Astrocyte (in vitro differentiated cells and primary cell): ENCODE measurements around the gene CTNNA2. TPM values are rescaled to one million over a fixed set of nuclear protein-coding genes. Genes with fewer than 3 reads are reported as not detected.

Experiments used
- DNase-seq: peaks from one replicate; pipeline ENCODE4 v3.0.0-alpha.2; 2010; ENCODE audit warnings: low read depth
- FAIRE-seq: peaks from 2 replicates; lab custom pipeline; 2011; peaks lifted over from hg19 to GRCh38; lab: Jason Lieb, UNC
- H2AFZ ChIP-seq: 2 replicates; pipeline ENCODE4 v1.6.0; 2012; ENCODE audit warnings: low read depth, low read length, inconsistent platforms
- H3K27ac ChIP-seq: 2 replicates; pipeline ENCODE4 v1.5.1; 2011; ENCODE audit warnings: low read depth, low read length, inconsistent platforms
- H3K27me3 ChIP-seq: 2 replicates; pipeline ENCODE4 v1.6.0; 2011; ENCODE audit warnings: low read length, inconsistent platforms; ENCODE audit not compliant: insufficient read depth
- H3K36me3 ChIP-seq: 2 replicates; pipeline ENCODE4 v1.5.1; 2011; ENCODE audit warnings: low read length, inconsistent platforms; ENCODE audit not compliant: insufficient read depth
- H3K4me1 ChIP-seq: 2 replicates; pipeline ENCODE4 v1.5.1; 2011; ENCODE audit warnings: low read length, inconsistent platforms; ENCODE audit not compliant: insufficient read depth
- H3K4me2 ChIP-seq: 2 replicates; pipeline ENCODE4 v1.6.0; 2012; ENCODE audit warnings: low read length, inconsistent platforms
- H3K4me3 ChIP-seq: 2 replicates; pipeline ENCODE4 v1.5.1; 2011; ENCODE audit warnings: low read depth, mild to moderate bottlenecking, low read length, inconsistent platforms; ENCODE audit not compliant: insufficient read depth
- H3K79me2 ChIP-seq: 2 replicates; pipeline ENCODE4 v1.6.0; 2012; ENCODE audit warnings: mild to moderate bottlenecking, low read length, inconsistent platforms; ENCODE audit not compliant: insufficient read depth
- H3K9ac ChIP-seq: 2 replicates; pipeline ENCODE4 v1.6.0; 2012; ENCODE audit warnings: mild to moderate bottlenecking, low read length, inconsistent platforms
- H3K9me3 ChIP-seq: 2 replicates; pipeline ENCODE4 v1.5.1; 2012; ENCODE audit warnings: low read depth, mild to moderate bottlenecking, low read length, inconsistent platforms; ENCODE audit not compliant: insufficient read depth
- H4K20me1 ChIP-seq: 2 replicates; pipeline ENCODE4 v1.6.0; 2012; ENCODE audit warnings: low read length, inconsistent platforms; ENCODE audit not compliant: insufficient read depth
- H3K27ac Mint-ChIP-seq: one replicate; pipeline ENCODE4 v1.8.0; 2021; ENCODE audit warnings: mild to moderate bottlenecking, mixed read lengths; ENCODE audit not compliant: unreplicated experiment
- H3K27me3 Mint-ChIP-seq: one replicate; pipeline ENCODE4 v1.8.0; 2021; ENCODE audit warnings: low read depth, mixed read lengths; ENCODE audit not compliant: unreplicated experiment
- H3K36me3 Mint-ChIP-seq: one replicate; pipeline ENCODE4 v1.8.0; 2021; ENCODE audit warnings: low read depth, mixed read lengths; ENCODE audit not compliant: unreplicated experiment
- H3K4me1 Mint-ChIP-seq: one replicate; pipeline ENCODE4 v1.8.0; 2021; ENCODE audit warnings: low read depth, mixed read lengths; ENCODE audit not compliant: unreplicated experiment
- H3K4me3 Mint-ChIP-seq: one replicate; pipeline ENCODE4 v1.8.0; 2021; ENCODE audit warnings: mild to moderate bottlenecking, moderate library complexity, mixed read lengths; ENCODE audit not compliant: unreplicated experiment
- H3K9me3 Mint-ChIP-seq: one replicate; pipeline ENCODE4 v1.8.0; 2021; ENCODE audit warnings: mild to moderate bottlenecking, mixed read lengths; ENCODE audit not compliant: unreplicated experiment
- EZH2 ChIP-seq: IDR thresholded peaks from 2 replicates; pipeline ENCODE4 v1.6.1; 2012; ENCODE audit warnings: mild to moderate bottlenecking, low read length, inconsistent platforms; ENCODE audit not compliant: insufficient read depth
- microRNA-seq: library from miRNA; unstranded; fragments of <30 nt; microRNA quantifications from one replicate; pipeline ENCODE4 v1.2.0, GENCODE V29; 2020
- total RNA-seq: library from RNA; stranded (reverse); gene quantifications from 2 replicates; pipeline ENCODE4 v1.2.1, GENCODE V29; 2021
- TF ChIP-seq, protein P1 (sequence below): IDR thresholded peaks from 2 replicates; pipeline ENCODE4 v1.5.1; 2011; ENCODE audit warnings: low read depth, mild to moderate bottlenecking, inconsistent platforms, low read length, moderate library complexity; ENCODE audit not compliant: insufficient read depth

CTNNA2 gene
- total RNA-seq, 1 donor from 2014 or later, result 3.9 TPM

DNA sequence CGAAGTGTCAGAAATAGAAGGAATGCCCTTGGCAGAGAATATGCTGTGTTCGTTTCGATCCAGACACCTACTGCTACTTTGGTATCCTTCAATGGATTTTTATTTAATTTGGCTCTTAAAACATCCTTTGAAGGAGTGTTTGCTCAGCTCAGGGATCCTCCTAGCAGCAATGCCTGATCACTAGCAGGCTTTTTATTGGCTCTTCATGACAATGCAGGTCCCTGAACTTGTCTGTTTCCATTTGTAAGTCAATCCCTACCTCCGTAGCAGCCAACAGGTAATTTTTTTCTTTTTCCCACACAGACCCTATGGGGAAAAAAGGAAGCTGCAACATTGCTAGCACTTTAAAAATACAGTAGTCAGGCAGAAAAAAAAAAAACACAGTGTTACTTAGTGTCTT, 1157.9 kb downstream of the CTNNA2 start:
- no peak overlapping the region for H3K4me2 ChIP-seq
- Mint-ChIP-seq H3K27me3 (peaks cover 2% of the 10 kb centered on the region), H3K36me3 (no peaks in the 10 kb centered on the region), H3K27ac (no peak overlapping the region), H3K9me3 (no peaks in the 10 kb centered on the region), H3K4me1 (no peaks in the 10 kb centered on the region), H3K4me3 (no peak overlapping the region)
- no peaks in the 10 kb centered on the region for H3K27me3 ChIP-seq
- no peak overlapping the region for H3K27ac ChIP-seq
- H2AFZ ChIP-seq, result no peak overlapping the region
- DNase-seq (no peak), FAIRE-seq (no peak)
- H3K4me1 ChIP-seq, result no peaks in the 10 kb centered on the region
- H3K79me2 ChIP-seq, result no peaks in the 10 kb centered on the region
- no peak overlapping the region for H3K9ac ChIP-seq
- no peak overlapping the region for H3K4me3 ChIP-seq
- H3K36me3 ChIP-seq, result no peaks in the 10 kb centered on the region
- TF ChIP-seq, protein P1, sequence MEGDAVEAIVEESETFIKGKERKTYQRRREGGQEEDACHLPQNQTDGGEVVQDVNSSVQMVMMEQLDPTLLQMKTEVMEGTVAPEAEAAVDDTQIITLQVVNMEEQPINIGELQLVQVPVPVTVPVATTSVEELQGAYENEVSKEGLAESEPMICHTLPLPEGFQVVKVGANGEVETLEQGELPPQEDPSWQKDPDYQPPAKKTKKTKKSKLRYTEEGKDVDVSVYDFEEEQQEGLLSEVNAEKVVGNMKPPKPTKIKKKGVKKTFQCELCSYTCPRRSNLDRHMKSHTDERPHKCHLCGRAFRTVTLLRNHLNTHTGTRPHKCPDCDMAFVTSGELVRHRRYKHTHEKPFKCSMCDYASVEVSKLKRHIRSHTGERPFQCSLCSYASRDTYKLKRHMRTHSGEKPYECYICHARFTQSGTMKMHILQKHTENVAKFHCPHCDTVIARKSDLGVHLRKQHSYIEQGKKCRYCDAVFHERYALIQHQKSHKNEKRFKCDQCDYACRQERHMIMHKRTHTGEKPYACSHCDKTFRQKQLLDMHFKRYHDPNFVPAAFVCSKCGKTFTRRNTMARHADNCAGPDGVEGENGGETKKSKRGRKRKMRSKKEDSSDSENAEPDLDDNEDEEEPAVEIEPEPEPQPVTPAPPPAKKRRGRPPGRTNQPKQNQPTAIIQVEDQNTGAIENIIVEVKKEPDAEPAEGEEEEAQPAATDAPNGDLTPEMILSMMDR, result no peak
- no peak for TF ChIP-seq EZH2
- H3K9me3 ChIP-seq, result no peaks in the 10 kb centered on the region
- no peaks in the 10 kb centered on the region for H4K20me1 ChIP-seq

DNA sequence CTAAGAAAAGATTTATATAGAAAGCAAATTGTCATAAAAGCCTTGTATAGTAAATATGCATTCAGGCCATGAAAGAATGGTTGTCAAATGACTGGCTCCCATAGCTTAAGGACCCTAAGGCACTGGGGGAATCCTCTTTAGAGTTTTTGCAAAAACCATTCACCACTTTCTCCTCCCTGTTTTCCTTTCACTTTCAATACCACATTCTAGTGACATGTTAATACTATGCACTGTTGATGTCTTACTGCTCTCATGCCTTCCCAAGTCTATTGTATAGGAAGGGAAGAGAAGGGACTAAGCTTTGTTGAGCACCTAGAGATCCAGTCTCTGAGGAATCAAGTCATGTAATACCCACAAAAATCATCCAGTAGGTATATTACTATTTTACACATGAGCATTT, 1174.7 kb downstream of the CTNNA2 start:
- peaks cover 4% of the 10 kb centered on the region for H3K9me3 ChIP-seq
- H3K9ac ChIP-seq, result no peak overlapping the region
- Mint-ChIP-seq H3K9me3 (peaks cover 4% of the 10 kb centered on the region), H3K27me3 (peaks cover 2% of the 10 kb centered on the region), H3K4me3 (no peak overlapping the region), H3K36me3 (no peaks in the 10 kb centered on the region), H3K4me1 (no peaks in the 10 kb centered on the region), H3K27ac (no peak overlapping the region)
- no peak overlapping the region for H2AFZ ChIP-seq
- H3K36me3 ChIP-seq, result no peaks in the 10 kb centered on the region
- FAIRE-seq (no peak), DNase-seq (no peak)
- no peaks in the 10 kb centered on the region for H3K27me3 ChIP-seq
- H3K4me1 ChIP-seq, result no peaks in the 10 kb centered on the region
- no peaks in the 10 kb centered on the region for H4K20me1 ChIP-seq
- H3K79me2 ChIP-seq, result no peaks in the 10 kb centered on the region
- H3K27ac ChIP-seq, result no peak overlapping the region
- H3K4me2 ChIP-seq, result no peak overlapping the region
- H3K4me3 ChIP-seq, result no peak overlapping the region
- TF ChIP-seq, protein P1, result no peak
- TF ChIP-seq EZH2, result no peak

DNA sequence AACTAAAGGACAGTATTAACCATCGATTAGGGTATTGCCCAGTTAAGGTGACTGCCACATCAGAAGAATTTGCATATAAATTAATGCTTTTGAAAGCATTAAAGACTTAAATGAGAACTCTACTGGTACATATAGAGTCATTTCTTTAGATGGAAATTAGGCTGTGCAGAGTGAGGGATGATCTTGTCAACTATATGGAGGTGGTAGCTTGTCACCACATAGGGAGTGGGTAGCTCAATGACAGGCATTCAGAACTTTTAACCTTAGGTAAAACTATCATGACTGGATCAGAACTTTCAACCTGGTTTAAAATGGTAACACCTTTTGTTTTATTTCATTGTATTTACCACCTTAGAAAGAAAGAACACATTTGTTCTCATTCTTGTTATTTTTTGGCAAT, 1176.3 kb downstream of the CTNNA2 start:
- peaks cover 4% of the 10 kb centered on the region for H3K9me3 ChIP-seq
- H3K4me2 ChIP-seq, result no peak overlapping the region
- H3K27me3 ChIP-seq, result no peaks in the 10 kb centered on the region
- FAIRE-seq (no peak), DNase-seq (no peak)
- H2AFZ ChIP-seq, result no peak overlapping the region
- Mint-ChIP-seq H3K27ac (no peak overlapping the region), H3K9me3 (peaks cover 4% of the 10 kb centered on the region), H3K4me1 (no peaks in the 10 kb centered on the region), H3K27me3 (peaks cover 5% of the 10 kb centered on the region), H3K36me3 (no peaks in the 10 kb centered on the region), H3K4me3 (no peak overlapping the region)
- no peaks in the 10 kb centered on the region for H4K20me1 ChIP-seq
- H3K4me1 ChIP-seq, result no peaks in the 10 kb centered on the region
- TF ChIP-seq EZH2, result no peak
- TF ChIP-seq, protein P1, result no peak
- H3K27ac ChIP-seq, result no peak overlapping the region
- no peak overlapping the region for H3K9ac ChIP-seq
- no peak overlapping the region for H3K4me3 ChIP-seq
- H3K79me2 ChIP-seq, result no peaks in the 10 kb centered on the region
- no peaks in the 10 kb centered on the region for H3K36me3 ChIP-seq

Small RNA genes lying within 50 kb of the gene (microRNA-seq; reads per million reads assigned to microRNA genes)
- gene MIR4264, result not detected
- gene MIR8080, result not detected
